GM18519 (cell line): Measurements from ENCODE around the gene DYNC2H1.

Experiments
- ATAC-seq: cut with Tn5 transposase; IDR thresholded peaks from one replicate; pipeline ENCODE4 v1.9.1; 2021; ENCODE audit warnings: mild to moderate bottlenecking, moderate library complexity; ENCODE audit not compliant: unreplicated experiment, low FRiP score

DYNC2H1 gene

DNA sequence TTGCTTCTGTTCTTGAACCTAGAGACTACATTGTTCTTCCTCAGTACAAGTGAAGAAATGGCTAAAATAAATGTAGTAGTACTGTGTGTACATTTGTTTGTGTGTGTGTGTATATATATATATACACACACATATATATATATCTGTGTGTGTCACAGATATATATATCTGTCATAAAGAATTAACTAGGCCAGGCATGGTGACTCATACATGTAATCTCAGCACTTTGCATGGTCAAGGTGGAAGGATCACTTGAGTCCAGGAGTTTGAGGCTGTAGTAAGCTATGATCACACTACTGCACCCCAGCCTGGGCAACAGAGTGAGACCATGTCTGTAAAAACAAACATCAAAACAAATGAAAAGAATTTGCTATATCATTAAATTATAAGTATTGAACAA lies 164.8 kb downstream of the DYNC2H1 start:
- no peak for ATAC-seq

DNA sequence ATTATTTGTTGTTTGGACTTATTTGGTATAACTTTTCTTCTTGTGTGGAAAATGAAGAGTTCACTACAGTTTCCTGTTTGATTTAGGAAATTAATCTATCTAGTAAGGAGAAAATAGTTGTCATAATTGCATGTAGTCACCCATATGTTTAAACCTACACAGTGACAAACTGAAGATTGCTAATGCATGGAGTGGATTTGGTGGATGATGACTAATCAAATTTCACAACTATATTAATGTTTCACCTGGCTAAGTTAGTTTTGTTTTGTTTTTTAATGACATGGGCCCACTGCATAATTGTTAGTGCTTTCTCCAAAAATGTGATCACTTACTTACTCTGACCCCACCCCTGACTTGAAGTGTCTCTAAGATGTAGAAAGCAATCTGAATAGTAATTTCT lies 170.6 kb downstream of the DYNC2H1 start:
- no peak for ATAC-seq

DNA sequence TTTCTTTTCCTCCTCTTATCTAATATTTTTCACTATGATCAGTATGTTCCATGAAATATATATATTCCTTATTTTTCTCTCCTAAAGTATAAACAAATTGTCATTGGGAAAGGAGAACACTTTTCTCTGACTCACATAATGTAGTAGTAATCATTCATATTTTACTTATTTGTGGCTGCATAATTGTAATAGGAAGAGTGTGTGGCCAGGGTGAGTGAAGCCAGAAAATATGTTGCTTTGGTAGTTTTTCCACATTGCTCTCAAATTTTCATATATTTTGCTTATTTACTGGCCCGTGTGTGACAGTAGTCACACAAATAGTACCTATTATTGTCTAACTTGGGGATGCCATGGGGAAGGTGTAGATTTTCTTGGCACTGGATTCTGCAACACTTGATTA lies 172.1 kb downstream of the DYNC2H1 start:
- no peak for ATAC-seq

DNA sequence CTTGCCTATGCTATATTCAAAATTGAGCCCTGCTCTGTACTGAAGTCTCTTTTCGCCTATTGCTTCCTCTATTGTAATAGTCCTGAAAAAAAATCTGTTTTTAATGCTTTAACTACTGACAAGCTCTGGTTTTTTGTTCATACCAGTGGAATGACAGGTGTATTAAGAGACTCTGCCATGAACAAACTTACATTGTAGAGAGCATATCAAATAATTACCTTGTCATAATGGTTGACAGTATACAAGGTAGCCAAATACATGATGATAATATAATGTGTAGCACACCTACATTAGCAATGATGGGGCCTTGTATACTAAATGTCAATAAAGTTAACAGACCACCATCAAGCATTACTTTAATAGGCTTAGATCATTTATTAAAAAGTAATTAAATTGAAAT lies 175.0 kb downstream of the DYNC2H1 start:
- no peak for ATAC-seq

DNA sequence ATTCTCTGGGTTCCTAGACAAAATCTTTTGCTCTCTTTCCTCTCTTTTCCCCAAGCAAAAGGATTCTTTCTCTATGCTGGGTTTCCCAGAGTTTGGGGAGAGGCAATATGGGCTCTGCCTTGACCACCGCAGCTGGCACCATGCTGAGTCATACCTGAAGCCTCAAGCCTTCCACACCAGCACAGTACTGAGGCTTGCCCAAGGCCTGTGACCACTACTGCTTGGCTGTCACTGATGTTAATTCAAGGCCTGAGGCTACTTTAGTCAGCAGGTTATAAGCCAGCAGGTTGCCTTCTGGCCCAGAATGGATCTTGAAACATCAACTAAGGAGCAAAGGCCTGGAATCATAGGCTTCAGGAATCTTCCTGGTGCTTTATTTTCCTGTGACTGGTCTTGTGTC lies 185.3 kb downstream of the DYNC2H1 start:
- no peak for ATAC-seq

DNA sequence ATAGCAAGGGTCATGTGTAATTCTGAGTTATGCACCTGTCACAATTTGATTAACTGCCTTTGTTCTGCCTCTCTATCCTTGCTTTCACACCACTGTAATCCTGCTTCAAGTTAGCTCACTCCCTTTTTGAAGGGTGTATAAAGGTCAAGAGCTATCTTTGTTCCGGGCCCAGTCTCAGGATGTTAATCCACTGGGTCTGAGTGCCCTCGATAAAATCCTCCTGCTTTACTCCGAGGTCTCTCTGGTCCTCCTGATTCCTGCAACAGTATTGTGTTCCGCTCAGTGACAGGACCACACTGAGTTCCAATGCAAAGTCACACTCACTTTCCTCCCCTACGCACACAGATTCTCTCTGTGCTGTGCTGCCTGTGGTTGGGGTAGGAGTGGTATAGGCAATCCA lies 186.5 kb downstream of the DYNC2H1 start:
- no peak for ATAC-seq

DNA sequence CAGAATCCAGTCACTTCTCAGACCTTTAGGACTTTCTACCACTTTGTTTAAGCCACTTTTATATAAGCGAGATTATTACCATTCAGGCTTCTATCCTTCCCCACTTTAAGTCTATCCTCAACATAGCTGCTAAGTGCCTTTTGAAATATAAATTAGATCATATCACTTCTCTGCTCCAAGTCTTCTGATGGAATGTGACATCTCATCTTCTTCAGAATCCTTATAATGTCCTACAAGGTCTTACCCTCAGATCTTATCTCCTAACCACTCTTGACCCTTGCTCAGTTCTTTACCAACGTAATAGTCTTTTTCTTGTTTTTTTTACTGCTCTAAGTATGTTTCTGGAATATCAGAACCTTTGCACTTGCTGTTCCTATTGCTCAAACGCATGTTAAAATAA lies 188.7 kb downstream of the DYNC2H1 start:
- ATAC-seq: no peak

DNA sequence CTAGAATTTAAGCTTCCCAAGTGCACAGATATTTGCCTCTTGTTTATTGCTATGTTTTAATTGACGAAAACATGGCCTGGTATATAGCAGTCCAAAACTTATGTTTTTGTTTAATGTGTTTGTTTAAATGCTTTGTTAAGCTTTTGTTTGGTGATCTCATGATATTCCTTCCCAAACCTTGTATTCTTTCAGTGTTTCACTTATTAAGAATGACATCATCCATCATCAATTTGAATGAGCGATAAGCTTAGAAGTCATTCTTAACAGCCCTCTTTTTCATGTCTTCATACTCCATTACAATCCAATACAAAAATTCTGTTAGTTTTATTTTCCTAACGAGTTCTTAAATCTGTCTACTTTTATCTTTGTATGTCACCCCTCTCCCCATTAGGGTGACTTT lies 206.0 kb downstream of the DYNC2H1 start:
- no peak for ATAC-seq

DNA sequence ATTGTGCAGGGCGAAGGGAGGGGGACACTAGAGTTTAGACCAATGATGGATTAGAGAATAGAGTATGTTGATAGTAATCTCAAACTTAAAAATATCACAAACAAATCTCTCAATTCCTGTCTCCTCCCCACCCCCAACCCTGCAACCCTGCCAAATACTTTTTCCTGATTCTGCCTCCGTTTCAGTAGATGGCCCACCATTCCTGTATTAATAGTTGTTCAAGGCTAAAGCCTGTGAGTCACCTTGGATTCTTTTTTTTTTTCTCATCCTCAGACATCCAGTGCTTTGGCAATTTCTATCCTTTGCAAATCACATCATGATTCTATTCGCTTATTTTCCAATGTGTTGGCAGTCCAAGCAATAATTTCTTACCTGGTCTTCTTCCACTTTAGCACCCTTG lies 207.9 kb downstream of the DYNC2H1 start:
- ATAC-seq: no peak

DNA sequence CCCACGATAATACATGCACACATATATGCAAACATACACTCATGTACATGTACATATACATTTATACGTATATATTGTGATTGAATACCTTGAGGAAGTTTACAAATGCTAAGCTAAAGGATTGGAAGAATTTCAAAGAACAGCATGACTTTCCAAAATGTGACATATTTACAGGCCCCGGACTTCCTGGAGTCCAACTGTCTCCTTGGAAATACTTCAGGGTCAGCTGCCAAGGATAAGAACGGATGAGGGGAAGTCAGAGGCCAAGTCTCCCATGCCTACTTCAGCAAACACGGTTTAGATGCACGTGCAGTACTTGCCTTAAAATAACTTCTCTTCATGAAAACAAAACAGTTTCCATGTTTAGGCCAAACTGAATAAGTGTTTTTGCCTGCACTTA lies 213.6 kb downstream of the DYNC2H1 start:
- ATAC-seq: no peak

DNA sequence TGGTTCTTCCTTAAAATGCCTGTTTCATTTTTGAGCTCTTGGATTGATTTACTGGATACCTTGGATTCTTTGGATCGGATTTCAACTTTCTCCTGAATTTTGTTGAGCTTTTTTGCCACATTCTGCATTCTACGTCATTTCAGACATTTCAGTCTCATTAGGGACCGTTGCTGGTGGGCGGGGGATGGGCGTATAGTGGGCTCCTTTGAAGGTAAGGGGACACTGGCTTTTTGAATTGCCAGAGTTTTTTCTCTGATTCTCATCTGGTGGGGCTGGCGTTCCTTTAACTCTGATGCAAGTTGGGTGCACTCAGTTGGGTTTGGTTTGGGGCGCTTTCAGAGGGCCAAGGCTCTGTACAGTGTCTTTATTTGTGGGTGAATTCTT lies 216.5 kb downstream of the DYNC2H1 start:
- ATAC-seq: no peak

DNA sequence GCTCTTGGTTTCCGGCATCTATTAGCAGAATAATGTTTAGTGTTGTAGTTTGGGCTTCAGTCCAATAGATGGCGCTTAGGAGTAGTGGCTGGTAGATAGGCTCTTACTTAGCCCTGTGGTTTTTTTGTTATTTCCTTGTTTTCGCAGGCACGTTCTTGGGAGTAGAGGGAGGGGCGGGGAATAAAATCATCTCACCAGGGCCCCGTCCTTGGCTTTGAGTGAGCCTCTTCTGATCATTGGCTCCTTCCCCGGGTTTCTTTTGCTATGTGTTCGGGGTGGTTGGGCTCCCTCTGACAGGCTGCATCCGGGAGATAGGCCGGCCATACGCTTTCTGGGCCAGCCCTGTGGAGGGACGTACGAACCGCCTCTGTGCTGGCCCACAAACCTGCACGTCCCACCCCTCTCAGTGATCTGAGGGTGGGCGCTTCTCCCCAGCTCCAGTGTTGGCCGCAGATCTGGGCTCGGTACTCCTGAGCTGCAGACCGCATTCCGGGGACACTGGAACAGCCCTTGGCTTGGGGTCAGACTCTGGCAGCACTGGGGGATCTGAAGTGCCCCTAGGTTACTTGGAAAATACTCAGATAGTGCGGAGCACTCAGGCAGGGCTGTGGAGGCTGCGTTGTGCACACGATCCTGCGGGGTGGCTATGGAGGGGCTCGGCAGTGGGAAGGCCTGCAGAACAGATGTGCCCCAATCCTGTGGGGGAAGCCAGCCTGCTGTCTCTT lies 217.0 kb downstream of the DYNC2H1 start:
- ATAC-seq: peak; percentile 92

DNA sequence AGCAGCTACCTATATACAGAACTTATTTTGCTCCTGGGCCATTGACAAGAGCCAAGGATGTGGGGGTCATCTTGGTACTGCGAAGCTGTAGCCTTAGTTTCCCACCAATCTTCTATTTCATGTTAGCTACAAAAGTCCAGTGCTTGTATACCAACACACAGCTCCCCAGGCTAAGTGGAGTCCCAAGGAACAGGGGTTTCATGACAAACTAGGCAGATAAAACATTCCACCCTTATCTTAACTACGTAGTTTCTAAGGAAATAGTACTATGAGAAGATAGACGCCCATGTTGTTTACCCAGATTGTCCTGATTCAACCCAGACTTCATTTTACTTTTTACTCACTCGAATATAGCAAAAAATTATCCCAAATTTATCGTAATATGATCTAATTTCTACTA lies 218.5 kb downstream of the DYNC2H1 start:
- ATAC-seq: no peak

DNA sequence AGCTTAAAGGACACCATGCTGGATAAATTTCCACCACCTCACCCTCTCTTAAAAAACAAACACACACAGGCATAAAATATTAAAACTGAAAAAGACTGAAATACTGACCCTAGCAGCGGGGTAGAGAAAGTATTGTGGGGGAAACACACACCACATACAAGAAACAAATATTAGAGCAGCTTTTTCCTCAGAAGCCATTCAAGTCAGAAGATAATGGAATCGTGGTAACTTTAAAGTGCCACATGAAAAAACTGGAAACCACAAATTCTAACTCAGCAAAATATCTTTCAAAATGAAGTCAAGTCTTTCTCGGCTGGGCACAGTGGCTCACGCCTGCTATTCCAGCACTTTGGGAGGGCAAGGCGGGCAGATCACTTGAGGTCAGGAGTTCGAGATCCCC lies 223.2 kb downstream of the DYNC2H1 start:
- no peak for ATAC-seq

DNA sequence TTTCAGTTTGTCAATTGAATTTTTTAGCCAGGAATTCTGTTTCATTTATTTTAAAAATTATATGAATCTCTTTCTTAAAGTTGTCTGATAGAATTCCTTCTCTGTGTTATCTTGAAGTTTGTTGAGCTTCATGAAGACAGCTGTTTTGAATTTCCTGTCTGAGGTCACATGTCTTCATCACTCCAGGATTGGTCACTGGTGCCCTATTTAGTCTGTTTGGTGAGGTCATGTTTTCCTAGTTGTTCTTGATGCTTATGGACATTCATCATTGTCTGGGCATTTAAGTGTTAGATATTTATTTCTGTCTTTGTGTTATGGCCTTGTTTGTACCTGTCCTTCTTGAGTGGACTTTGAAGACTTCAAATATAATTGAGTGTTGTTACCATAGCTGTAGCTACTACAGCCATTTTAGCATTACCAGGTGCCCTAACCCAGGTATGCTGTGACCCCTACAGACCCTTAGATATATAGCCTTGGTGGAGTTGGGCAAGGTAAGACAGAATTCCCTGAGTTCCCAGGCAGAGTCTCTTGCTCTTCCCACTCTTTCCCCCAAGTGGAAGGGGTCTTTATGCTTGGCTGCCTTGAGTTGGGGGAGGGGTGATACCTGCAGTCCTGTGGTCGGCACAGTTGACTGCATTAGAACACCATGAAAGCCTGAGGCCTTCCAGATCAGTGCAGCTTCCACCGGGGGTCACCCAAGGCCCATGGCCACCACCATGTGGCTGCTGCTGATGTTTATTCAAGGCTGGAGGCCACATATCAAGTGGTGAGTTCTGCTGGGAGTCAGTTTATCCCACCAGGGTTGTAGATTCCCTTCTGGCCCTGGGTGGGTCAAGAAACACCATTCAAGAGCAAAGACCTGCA lies 229.6 kb downstream of the DYNC2H1 start:
- ATAC-seq: no peak

DNA sequence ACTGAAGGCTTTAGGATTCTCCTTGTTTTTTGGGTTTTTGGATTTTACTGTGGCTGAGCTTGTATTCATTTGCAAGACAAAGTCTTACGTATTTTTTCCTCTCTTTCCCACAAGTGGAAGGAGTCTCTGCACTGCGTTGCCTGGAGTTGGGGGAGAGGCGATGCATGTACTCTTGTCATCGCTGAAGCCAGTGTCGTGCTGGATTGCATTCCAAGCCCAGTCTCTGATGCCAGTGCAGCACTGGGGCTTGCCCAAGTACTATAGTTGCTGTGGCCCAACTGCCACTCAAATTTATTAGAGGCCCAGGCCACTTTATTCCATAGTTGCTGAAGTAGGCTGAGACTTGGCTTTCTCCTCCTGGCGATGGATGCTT lies 230.2 kb downstream of the DYNC2H1 start:
- ATAC-seq: no peak

DNA sequence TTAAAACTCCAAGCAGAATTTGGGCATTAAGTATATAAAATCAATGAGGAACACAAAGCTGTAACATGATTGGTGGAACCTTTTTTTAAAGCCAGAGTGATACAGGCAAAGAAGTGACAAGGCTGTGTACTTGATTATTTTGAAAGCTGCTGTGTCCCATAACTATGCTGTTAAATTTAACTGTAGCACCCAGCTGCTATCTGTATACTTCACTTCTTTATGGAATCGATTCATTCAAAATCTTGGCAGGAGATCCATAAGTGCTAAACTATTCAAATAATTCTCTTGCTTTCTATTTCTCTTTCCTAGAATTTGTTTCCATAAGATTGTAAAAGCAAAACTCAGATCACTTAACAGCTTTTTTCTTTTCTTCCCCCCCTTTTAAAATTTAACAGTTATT lies 231.7 kb downstream of the DYNC2H1 start:
- ATAC-seq: no peak

DNA sequence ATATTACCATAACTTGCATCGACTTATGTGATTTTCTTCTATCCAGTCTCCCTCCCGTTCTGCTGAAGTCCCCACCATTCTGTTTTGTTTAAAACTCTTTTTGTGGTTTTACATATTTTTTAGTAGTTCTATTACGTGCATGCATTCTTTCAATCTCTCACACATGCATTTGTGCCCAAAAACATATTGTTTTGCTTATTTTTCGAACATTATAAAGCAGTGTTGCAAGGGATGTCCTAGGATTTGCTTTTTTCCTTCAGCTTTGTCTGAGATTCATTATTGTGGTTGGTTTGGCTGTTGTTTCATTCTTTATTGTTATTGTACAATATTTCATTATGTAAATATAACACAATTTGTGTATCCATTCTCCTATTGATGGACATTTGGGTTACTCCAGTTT lies 235.7 kb downstream of the DYNC2H1 start:
- no peak for ATAC-seq

DNA sequence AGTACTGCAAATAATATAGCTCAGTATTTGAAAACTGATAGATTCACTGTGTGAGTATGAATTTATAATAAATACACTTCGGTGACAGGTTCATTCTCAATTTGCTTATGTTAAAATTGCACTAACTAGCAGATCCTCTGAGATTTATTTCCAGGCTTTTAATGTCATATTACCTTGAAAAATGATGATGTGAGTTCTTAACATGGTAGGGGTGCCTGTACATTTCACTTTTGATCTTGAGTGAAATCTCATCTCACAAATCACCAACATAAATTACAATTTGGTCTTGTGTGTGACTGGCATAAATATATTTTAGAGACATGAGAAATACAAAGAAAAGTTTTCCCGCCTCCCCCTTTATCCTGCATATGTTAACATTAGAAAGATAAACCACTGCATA lies 240.4 kb downstream of the DYNC2H1 start:
- ATAC-seq: no peak

DNA sequence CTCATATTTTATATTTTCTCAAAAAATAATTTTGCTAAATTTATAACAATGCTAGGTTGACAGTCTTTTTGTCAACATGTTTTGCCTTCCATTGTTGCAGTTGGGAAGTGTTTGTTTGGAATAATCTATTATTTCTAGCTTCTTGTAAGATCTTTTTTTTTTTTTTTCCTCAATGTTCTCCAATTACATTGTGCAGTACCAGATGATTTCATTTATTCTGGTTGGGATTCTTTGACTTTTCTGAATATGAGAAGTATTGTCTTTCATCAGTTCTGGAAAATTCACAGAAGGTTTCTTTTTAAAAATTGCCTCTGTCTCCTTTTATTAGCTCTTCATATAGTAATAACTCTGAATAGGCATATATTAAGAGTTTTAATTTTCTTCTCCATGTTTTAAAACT lies 245.4 kb downstream of the DYNC2H1 start:
- ATAC-seq: no peak

DNA sequence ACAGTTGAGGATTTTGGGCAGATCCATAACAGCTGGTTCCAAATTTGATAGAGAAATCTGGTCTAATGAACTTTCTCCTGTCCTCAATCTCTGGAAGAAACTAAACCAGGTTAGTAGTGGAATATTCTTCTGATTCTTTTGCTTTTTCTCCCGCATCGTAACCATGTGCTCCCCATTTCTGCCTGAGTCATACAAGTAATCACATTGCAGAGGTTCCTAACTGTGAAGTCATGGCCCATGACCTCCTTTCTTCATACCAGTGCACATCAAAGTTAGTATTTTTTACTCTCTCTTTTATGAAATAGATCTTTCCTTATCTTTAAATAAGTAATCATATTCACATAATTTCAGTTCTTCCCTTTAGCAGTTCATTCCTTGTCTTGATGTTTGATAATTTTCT lies 249.0 kb downstream of the DYNC2H1 start:
- ATAC-seq: no peak

DNA sequence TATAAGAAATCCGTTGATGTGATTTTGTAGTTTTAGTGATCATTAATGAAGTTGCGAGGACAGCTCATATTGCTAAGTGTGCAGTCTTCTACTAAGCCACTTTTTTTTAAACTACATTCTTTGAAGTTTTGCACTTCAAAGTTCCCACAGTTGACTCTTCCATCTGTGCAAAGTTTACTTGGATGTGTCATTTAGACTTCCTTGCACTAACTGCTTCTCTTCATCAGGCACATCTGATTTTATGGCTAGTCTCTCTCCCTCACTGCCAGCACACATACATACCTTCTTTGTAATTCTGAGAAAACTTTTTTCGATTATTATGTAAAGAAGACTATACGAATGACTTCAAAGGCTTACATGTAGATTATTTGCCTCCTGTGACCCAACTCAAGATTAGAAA lies 250.0 kb downstream of the DYNC2H1 start:
- ATAC-seq: no peak
